Right atrium auricular region (tissue), 2 donors: Measurements from ENCODE around the gene HDAC9. TPM values are rescaled to one million over a fixed set of nuclear protein-coding genes. Genes with fewer than 3 reads are reported as not detected.

Source experiments
- DNase-seq: peaks from one replicate; pipeline ENCODE4 v3.0.0-alpha.2; 2019; ENCODE audit warnings: low spot score
- H3K27ac ChIP-seq, 2 donors: fragments of 200-600 bp; sonication (generic); 1 replicate in 1 of 2; 2 replicates in 1 of 2; pipeline ENCODE4 v1.5.1; 2016 to 2019
- H3K27me3 ChIP-seq, 2 donors: fragments of 200-600 bp; sonication (generic); one replicate each; pipeline versions ENCODE4 v1.5.1 to v1.6.0; 2017 to 2019
- H3K36me3 ChIP-seq: fragments of 200-600 bp; sonication (generic); one replicate; pipeline ENCODE4 v1.5.1; 2016
- H3K4me1 ChIP-seq, 2 donors: fragments of 200-600 bp; sonication (generic); one replicate each; pipeline versions ENCODE4 v1.5.1 to v1.6.0; 2017 to 2019
- H3K4me3 ChIP-seq, 2 donors: fragments of 200-600 bp; sonication (generic); 1 replicate in 1 of 2; 2 replicates in 1 of 2; pipeline ENCODE4 v1.5.1; 2017 to 2019; ENCODE audit warnings: mild to moderate bottlenecking in 1 of 2, moderate library complexity in 1 of 2
- H3K9me3 ChIP-seq, 2 donors: fragments of 200-600 bp; sonication (generic); one replicate each; pipeline ENCODE4 v1.5.1; 2019
- CTCF ChIP-seq, 2 donors: fragments of 200-600 bp; sonication (generic); IDR thresholded peaks; one replicate each; pipeline ENCODE4 v1.5.1; 2019; ENCODE audit warnings: antibody characterized with exemption in 2 of 2
- total RNA-seq, 2 donors: library from RNA; depleted of rRNA; stranded (reverse); fragments of >200 nt; gene quantifications; one replicate each; pipeline ENCODE4 v1.1.0, GENCODE V29; 2016

Gene HDAC9
- total RNA-seq, 2 donors from 2014 or later, result 16.6 to 28.0 TPM

- DNase-seq, result no peak
- Histone ChIP-seq H3K36me3 (no peaks in the 10 kb centered on the region), H3K27ac (peak overlapping the region in 1 of 2 donors; percentile 62), H3K9me3 (no peaks in the 10 kb centered on the region), H3K4me3 (no peak overlapping the region), H3K4me1 (peaks cover 0 to 19% of the 10 kb centered on the region in 2 donors), H3K27me3 (no peaks in the 10 kb centered on the region)
- TF ChIP-seq CTCF (IDR thresholded peaks at IDR 0.05), result no peak
Observed at GRCh38 chr7:18499407-18500177, 4.0 kb downstream of the HDAC9 start.

GRCh38 chr7:18503126-18503866 lies 7.7 kb downstream of the HDAC9 start:
- H3K9me3 ChIP-seq, result no peaks in the 10 kb centered on the region
- no peak overlapping the region for H3K4me3 ChIP-seq
- H3K27ac ChIP-seq, result no peak overlapping the region
- peaks cover 0 to 19% of the 10 kb centered on the region in 2 donors for H3K4me1 ChIP-seq
- no peaks in the 10 kb centered on the region for H3K36me3 ChIP-seq
- DNase-seq, result no peak
- TF ChIP-seq CTCF (IDR thresholded peaks at IDR 0.05), result no peak
- H3K27me3 ChIP-seq, result no peaks in the 10 kb centered on the region

- H3K27me3 ChIP-seq, result no peaks in the 10 kb centered on the region
- peak overlapping the region in 1 of 2 donors; percentile 83 for H3K27ac ChIP-seq
- no peaks in the 10 kb centered on the region for H3K9me3 ChIP-seq
- H3K36me3 ChIP-seq, result no peaks in the 10 kb centered on the region
- DNase-seq, result no peak
- H3K4me3 ChIP-seq, result no peak overlapping the region
- TF ChIP-seq CTCF (IDR thresholded peaks at IDR 0.05), result no peak
- H3K4me1 ChIP-seq, result peaks cover 0 to 19% of the 10 kb centered on the region in 2 donors
Observed at GRCh38 chr7:18504965-18505364, 9.4 kb downstream of the HDAC9 start.

GRCh38 chr7:18505870-18506460 lies 10.4 kb downstream of the HDAC9 start:
- H3K4me1 ChIP-seq, result peaks cover 0 to 19% of the 10 kb centered on the region in 2 donors
- H3K4me3 ChIP-seq, result peak overlapping the region in 1 of 2 donors; percentile 8
- no peak for DNase-seq
- no peak for TF ChIP-seq CTCF (IDR thresholded peaks at IDR 0.05)
- no peaks in the 10 kb centered on the region for H3K9me3 ChIP-seq
- H3K27me3 ChIP-seq, result no peaks in the 10 kb centered on the region
- no peaks in the 10 kb centered on the region for H3K36me3 ChIP-seq
- H3K27ac ChIP-seq, result peak overlapping the region; percentile 55 to 83

- Histone ChIP-seq H3K9me3 (no peaks in the 10 kb centered on the region), H3K27ac (peak overlapping the region; percentile 71), H3K4me3 (peak overlapping the region; percentile 30 to 31), H3K4me1 (peaks cover 0 to 19% of the 10 kb centered on the region in 2 donors), H3K36me3 (no peaks in the 10 kb centered on the region), H3K27me3 (no peaks in the 10 kb centered on the region)
- no peak for TF ChIP-seq CTCF (IDR thresholded peaks at IDR 0.05)
- no peak for DNase-seq
Observed at GRCh38 chr7:18508443-18509427, 13.2 kb downstream of the HDAC9 start.
